ENCODE results near the gene MRPL18.

DNA sequence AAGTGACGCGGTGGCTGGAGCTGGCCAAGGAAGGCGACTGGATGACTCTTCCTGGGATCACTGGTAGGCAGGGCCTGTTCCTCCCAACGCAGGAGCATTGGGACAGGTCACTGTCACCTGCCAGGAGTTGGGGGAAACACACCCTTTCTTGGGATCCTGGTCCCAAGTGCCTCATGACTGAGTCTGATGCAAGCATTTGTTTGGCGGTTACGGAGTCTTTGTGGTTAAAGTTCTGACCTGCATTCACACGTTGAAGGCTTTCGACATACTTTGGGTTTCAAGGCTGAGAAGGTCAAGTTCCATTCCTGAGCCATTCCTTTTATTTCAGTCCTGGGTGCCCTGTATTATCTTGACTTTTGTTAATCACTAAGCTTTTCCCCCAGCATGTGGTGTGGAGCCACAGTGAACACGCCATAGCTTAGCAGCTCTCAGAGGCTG, 15.8 kb downstream of the MRPL18 start:
- no peak for TF ChIP-seq POLR2AphosphoS5 (IDR thresholded peaks at IDR 0.05; ENCODE audit: borderline replicate concordance, low read depth, low read length)
- TF ChIP-seq FOXP2 (optimal IDR thresholded peaks at IDR 0.05; ENCODE audit: control extremely low read depth, extremely low read length, insufficient read depth), result no peak
- no peak for TF ChIP-seq EZH2 (IDR thresholded peaks at IDR 0.05)

Measured in SK-N-MC (cell line).